Smooth muscle cell (in vitro differentiated cells): ENCODE data around the gene PITX1. TPM values are rescaled to one million over a fixed set of nuclear protein-coding genes. Genes with fewer than 3 reads are reported as not detected.
A peak's percentile ranks its signal among the peaks of the same experiment; 100 is the strongest.

Experiments
- DNase-seq: peaks from one replicate; lab custom pipeline; 2025; ENCODE audit not compliant: unreplicated experiment; lab: John Stamatoyannopoulos, UW
- H2AFZ ChIP-seq: fragments of 200-600 bp; sonication (generic); 2 replicates; pipeline ENCODE4 v1.6.0; 2016; ENCODE audit warnings: antibody characterized with exemption, low read depth, mild to moderate bottlenecking
- H3F3A ChIP-seq: fragments of 200-600 bp; sonication (generic); 2 replicates; pipeline ENCODE4 v1.6.0; 2017; ENCODE audit warnings: antibody characterized with exemption, low read depth
- H3K27ac ChIP-seq: fragments of 200-600 bp; sonication (generic); 2 replicates; pipeline ENCODE4 v1.5.1; 2016; ENCODE audit warnings: low read depth, mild to moderate bottlenecking
- H3K27me3 ChIP-seq: fragments of 200-600 bp; sonication (generic); 2 replicates; pipeline ENCODE4 v1.6.1; 2016; ENCODE audit warnings: low read depth, mild to moderate bottlenecking
- H3K36me3 ChIP-seq: fragments of 200-600 bp; sonication (generic); 2 replicates; pipeline ENCODE4 v1.5.1; 2016; ENCODE audit warnings: low read depth
- H3K4me1 ChIP-seq: fragments of 200-600 bp; sonication (generic); 2 replicates; pipeline ENCODE4 v1.5.1; 2016; ENCODE audit warnings: low read depth
- H3K4me2 ChIP-seq: fragments of 200-600 bp; sonication (generic); 2 replicates; pipeline ENCODE4 v1.6.0; 2016; ENCODE audit warnings: mild to moderate bottlenecking
- H3K4me3 ChIP-seq: fragments of 200-600 bp; sonication (generic); 2 replicates; pipeline ENCODE4 v1.5.1; 2016; ENCODE audit warnings: mild to moderate bottlenecking
- H3K79me2 ChIP-seq: fragments of 200-600 bp; sonication (generic); 2 replicates; pipeline ENCODE4 v1.6.0; 2016; ENCODE audit warnings: low read depth, mild to moderate bottlenecking
- H3K9ac ChIP-seq: fragments of 200-600 bp; sonication (generic); 2 replicates; pipeline ENCODE4 v1.6.0; 2016; ENCODE audit warnings: low read depth
- H3K9me3 ChIP-seq: fragments of 200-600 bp; sonication (generic); replicated peaks from 2 replicates; pipeline ENCODE4 v1.5.1; 2016; ENCODE audit warnings: low read depth
- H4K20me1 ChIP-seq: fragments of 200-600 bp; sonication (generic); 2 replicates; pipeline ENCODE4 v1.6.0; 2016; ENCODE audit warnings: low read depth
- WGBS: methylation state at CpG from one replicate; pipeline ENCODE4 v1.1.7; 2016; ENCODE audit warnings: low lambda C conversion rate; 5-methylcytosine and 5-hydroxymethylcytosine counted together
- polyA plus RNA-seq: library from polyadenylated mRNA; unstranded; fragments of >200 nt; fragmentation: Nextera tagmentation; extraction: Ambion mirVana; gene quantifications from 2 replicates; pipeline ENCODE4 v1.2.1, GENCODE V29; 2016
- total RNA-seq: library from RNA; depleted of rRNA; stranded (reverse); fragments of >200 nt; gene quantifications from 2 replicates; pipeline ENCODE4 v1.2.3, GENCODE V29; 2014
- TF ChIP-seq, protein P1 (sequence below): fragments of 200-600 bp; sonication (generic); IDR thresholded peaks from 2 replicates; pipeline ENCODE4 v1.5.1; 2017; ENCODE audit warnings: borderline replicate concordance, mild to moderate bottlenecking, antibody characterized with exemption; ENCODE audit not compliant: insufficient read depth, poor library complexity, severe bottlenecking

PITX1 gene
- total and polyA plus RNA-seq, 2 experiments from 2014 or later = 161 to 473 TPM

DNA sequence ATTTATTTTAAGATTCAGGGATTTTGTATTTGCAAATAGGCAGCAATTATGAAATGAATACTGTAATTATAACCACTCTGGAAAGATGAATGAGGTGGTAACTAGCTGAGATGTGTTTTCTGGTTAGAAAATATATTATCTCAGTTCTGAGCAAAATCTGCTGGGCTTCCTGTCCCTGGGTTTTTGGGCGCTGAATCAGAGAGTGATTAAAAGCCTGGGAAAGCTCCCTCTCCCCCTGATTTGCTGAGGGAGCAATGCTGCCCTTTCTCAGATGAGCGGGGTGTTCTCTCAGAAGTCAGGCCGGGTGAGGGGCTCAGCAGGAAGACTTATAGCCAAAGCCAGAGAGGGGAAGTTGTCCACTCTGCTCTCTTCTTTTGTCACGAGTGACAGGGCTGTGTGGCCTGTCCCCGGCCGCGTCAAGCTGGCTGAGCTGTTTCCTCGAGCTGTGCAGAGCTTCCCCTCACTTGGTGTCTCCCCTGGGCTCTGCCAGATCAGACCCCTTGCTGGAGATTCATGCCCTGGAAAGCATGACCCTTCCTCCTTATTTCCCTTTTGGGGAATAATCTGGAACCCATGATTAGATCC, 39.8 kb upstream of the PITX1 start:
- TF ChIP-seq, protein P1, sequence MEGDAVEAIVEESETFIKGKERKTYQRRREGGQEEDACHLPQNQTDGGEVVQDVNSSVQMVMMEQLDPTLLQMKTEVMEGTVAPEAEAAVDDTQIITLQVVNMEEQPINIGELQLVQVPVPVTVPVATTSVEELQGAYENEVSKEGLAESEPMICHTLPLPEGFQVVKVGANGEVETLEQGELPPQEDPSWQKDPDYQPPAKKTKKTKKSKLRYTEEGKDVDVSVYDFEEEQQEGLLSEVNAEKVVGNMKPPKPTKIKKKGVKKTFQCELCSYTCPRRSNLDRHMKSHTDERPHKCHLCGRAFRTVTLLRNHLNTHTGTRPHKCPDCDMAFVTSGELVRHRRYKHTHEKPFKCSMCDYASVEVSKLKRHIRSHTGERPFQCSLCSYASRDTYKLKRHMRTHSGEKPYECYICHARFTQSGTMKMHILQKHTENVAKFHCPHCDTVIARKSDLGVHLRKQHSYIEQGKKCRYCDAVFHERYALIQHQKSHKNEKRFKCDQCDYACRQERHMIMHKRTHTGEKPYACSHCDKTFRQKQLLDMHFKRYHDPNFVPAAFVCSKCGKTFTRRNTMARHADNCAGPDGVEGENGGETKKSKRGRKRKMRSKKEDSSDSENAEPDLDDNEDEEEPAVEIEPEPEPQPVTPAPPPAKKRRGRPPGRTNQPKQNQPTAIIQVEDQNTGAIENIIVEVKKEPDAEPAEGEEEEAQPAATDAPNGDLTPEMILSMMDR = no peak
- peaks cover 28% of the 10 kb centered on the region for H3K4me1 ChIP-seq
- peak overlapping the region; percentile 55 for H3K4me2 ChIP-seq
- H3K36me3 ChIP-seq = no peaks in the 10 kb centered on the region
- H3F3A ChIP-seq = no peaks in the 10 kb centered on the region
- no peak for DNase-seq
- no peaks in the 10 kb centered on the region for H3K9me3 ChIP-seq
- H2AFZ ChIP-seq = no peak overlapping the region
- no peak overlapping the region for H3K27ac ChIP-seq
- no peak overlapping the region for H3K4me3 ChIP-seq
- no peak overlapping the region for H3K9ac ChIP-seq
- H3K79me2 ChIP-seq = no peaks in the 10 kb centered on the region
- WGBS = 46% methylated on average over 8 of the region's 8 CpGs
- no peaks in the 10 kb centered on the region for H3K27me3 ChIP-seq
- H4K20me1 ChIP-seq = no peaks in the 10 kb centered on the region

DNA sequence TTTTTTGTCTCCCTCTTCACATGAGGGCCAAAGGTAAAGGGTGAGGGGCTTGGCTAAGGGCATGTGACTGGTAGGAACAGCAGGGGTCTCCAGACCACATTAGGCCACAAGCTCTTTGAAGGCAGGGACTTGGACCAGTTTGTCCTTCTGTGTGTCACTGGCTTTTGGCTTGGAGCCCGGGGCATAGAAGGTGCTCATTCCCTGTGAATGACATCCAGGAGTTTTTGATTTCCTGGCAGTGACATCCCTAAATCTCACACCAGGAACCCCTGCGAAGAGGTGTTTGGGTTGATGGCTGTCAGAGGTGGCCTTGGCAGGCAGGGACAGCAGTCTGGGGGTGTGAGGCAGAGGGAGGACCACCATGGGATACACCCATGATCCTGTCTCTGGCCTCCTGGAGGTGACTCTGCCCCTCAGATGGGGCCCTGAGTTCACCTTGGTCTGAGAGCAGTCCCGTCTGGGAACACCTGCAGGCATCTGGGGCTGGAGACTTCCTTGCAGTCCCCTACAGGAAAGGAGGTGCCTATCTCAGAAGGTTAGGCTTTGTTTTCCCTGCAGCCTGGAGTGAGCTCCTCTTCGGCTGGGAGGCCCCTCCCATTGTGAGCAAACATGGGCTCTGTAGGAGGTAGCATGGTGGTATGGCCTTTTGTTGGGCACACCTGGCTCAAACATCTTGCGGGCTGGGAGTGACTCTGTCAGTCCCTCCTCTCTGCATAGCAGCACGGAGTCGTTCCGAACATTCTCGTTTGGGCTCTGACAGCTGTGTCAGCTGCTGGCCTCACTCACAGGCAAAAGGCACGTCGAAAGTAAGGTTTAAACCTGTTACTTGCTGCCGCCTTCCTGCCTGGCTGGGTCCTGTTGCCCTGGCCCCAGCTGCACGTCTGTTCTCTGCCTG, 38.6 kb upstream of the PITX1 start:
- H3K4me2 ChIP-seq = no peak overlapping the region
- TF ChIP-seq, protein P1 = no peak
- no peak overlapping the region for H2AFZ ChIP-seq
- H3K4me3 ChIP-seq = no peak overlapping the region
- WGBS = 71% methylated on average over 13 of the region's 13 CpGs
- no peaks in the 10 kb centered on the region for H3K36me3 ChIP-seq
- H3K27ac ChIP-seq = no peak overlapping the region
- H3K79me2 ChIP-seq = no peaks in the 10 kb centered on the region
- H3K9ac ChIP-seq = no peak overlapping the region
- no peaks in the 10 kb centered on the region for H3K27me3 ChIP-seq
- no peak for DNase-seq
- no peaks in the 10 kb centered on the region for H3K9me3 ChIP-seq
- H3K4me1 ChIP-seq = peaks cover 32% of the 10 kb centered on the region
- no peaks in the 10 kb centered on the region for H4K20me1 ChIP-seq
- no peaks in the 10 kb centered on the region for H3F3A ChIP-seq

DNA sequence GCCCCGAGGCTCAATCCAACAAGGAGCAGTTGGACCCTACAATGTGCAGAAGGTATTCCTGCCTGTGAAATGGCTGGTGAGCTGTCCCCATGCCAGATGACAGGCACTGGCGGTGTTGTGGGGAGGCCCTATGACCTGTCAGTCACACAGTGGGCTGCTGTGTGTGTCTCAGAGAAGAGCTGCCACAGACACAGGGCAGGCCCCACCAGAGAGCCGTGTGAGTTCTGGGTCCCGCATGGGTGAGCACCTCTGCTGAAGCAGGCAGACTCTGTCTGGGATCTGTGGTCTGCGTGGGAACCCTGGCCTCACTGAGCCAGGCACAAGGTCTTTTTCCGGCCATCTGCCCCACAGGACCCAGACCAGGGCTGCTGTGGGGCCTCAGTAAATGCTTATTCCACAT, 37.3 kb upstream of the PITX1 start:
- DNase-seq = no peak
- H3K27me3 ChIP-seq = no peaks in the 10 kb centered on the region
- 68% methylated on average over 6 of the region's 6 CpGs for WGBS

More for the DNA sequence above, 37.3 kb upstream of the PITX1 start:
- no peak overlapping the region for H2AFZ ChIP-seq
- H3K4me2 ChIP-seq = no peak overlapping the region
- TF ChIP-seq, protein P1 = no peak
- H3K27ac ChIP-seq = no peak overlapping the region
- H3K9me3 ChIP-seq = no peaks in the 10 kb centered on the region
- H3K79me2 ChIP-seq = no peaks in the 10 kb centered on the region
- no peaks in the 10 kb centered on the region for H3K36me3 ChIP-seq
- H4K20me1 ChIP-seq = no peaks in the 10 kb centered on the region
- no peak overlapping the region for H3K9ac ChIP-seq
- H3K4me1 ChIP-seq = peaks cover 32% of the 10 kb centered on the region
- no peak overlapping the region for H3K4me3 ChIP-seq
- no peaks in the 10 kb centered on the region for H3F3A ChIP-seq
